Right atrium auricular region (tissue), 2 donors: ENCODE measurements around the gene RNF135. TPM values are rescaled to one million over a fixed set of nuclear protein-coding genes. Genes with fewer than 3 reads are reported as not detected.

ENCODE experiments used
- DNase-seq: peaks from one replicate; pipeline ENCODE4 v3.0.0-alpha.2; 2019; ENCODE audit warnings: low spot score
- H3K27ac ChIP-seq, 2 donors: fragments of 200-600 bp; sonication (generic); 1 replicate in 1 of 2; 2 replicates in 1 of 2; pipeline ENCODE4 v1.5.1; 2016 to 2019
- H3K27me3 ChIP-seq, 2 donors: fragments of 200-600 bp; sonication (generic); one replicate each; pipeline versions ENCODE4 v1.5.1 to v1.6.0; 2017 to 2019
- H3K36me3 ChIP-seq: fragments of 200-600 bp; sonication (generic); one replicate; pipeline ENCODE4 v1.5.1; 2016
- H3K4me1 ChIP-seq, 2 donors: fragments of 200-600 bp; sonication (generic); one replicate each; pipeline versions ENCODE4 v1.5.1 to v1.6.0; 2017 to 2019
- H3K4me3 ChIP-seq, 2 donors: fragments of 200-600 bp; sonication (generic); 1 replicate in 1 of 2; 2 replicates in 1 of 2; pipeline ENCODE4 v1.5.1; 2017 to 2019; ENCODE audit warnings: mild to moderate bottlenecking in 1 of 2, moderate library complexity in 1 of 2
- H3K9me3 ChIP-seq, 2 donors: fragments of 200-600 bp; sonication (generic); one replicate each; pipeline ENCODE4 v1.5.1; 2019
- CTCF ChIP-seq, 2 donors: fragments of 200-600 bp; sonication (generic); IDR thresholded peaks; one replicate each; pipeline ENCODE4 v1.5.1; 2019; ENCODE audit warnings: antibody characterized with exemption in 2 of 2
- total RNA-seq, 2 donors: library from RNA; depleted of rRNA; stranded (reverse); fragments of >200 nt; gene quantifications; one replicate each; pipeline ENCODE4 v1.1.0, GENCODE V29; 2016

Gene RNF135
- total RNA-seq, 2 donors from 2014 or later, result 6.9 to 13.1 TPM

- no peaks in the 10 kb centered on the region for H3K36me3 ChIP-seq
- no peak for TF ChIP-seq CTCF (IDR thresholded peaks at IDR 0.05)
- H3K27me3 ChIP-seq, result no peaks in the 10 kb centered on the region
- H3K4me3 ChIP-seq, result no peak overlapping the region
- H3K9me3 ChIP-seq, result no peaks in the 10 kb centered on the region
- no peak for DNase-seq
- H3K27ac ChIP-seq, result no peak overlapping the region
- peaks cover 0 to 7% of the 10 kb centered on the region in 2 donors for H3K4me1 ChIP-seq
Measured at GRCh38 chr17:31048142-31048541, 77.3 kb downstream of the RNF135 start.

- H3K4me3 ChIP-seq, result no peak overlapping the region
- peaks cover 0 to 7% of the 10 kb centered on the region in 2 donors for H3K4me1 ChIP-seq
- no peaks in the 10 kb centered on the region for H3K27me3 ChIP-seq
- H3K27ac ChIP-seq, result no peak overlapping the region
- TF ChIP-seq CTCF (IDR thresholded peaks at IDR 0.05), result no peak
- no peak for DNase-seq
- no peaks in the 10 kb centered on the region for H3K9me3 ChIP-seq
- no peaks in the 10 kb centered on the region for H3K36me3 ChIP-seq
Measured at GRCh38 chr17:31048780-31049179, 77.9 kb downstream of the RNF135 start.

Other genes starting within 250 kb of the RNF135 start
- gene CRLF3, start 146.3 kb upstream of the RNF135 start, total RNA-seq, result 1 to 10 TPM; 3.4 to 5.3 TPM
- under 1 TPM; 0.35 to 0.70 TPM for gene ATAD5, start 139.1 kb upstream of the RNF135 start, total RNA-seq
- 10 to 100 TPM in 1 of 2 donors, 1 to 10 TPM in 1; 6.6 to 11.0 TPM for gene TEFM, start 64.8 kb upstream of the RNF135 start, total RNA-seq
- 10 to 100 TPM in 1 of 2 donors, 1 to 10 TPM in 1; 4.3 to 11.1 TPM for gene ADAP2, start 49.1 kb upstream of the RNF135 start, total RNA-seq
- 10 to 100 TPM; 47.5 to 51.4 TPM for gene NF1, start 123.9 kb downstream of the RNF135 start, total RNA-seq